Measurements from ENCODE around the gene ZNF784.

DNA sequence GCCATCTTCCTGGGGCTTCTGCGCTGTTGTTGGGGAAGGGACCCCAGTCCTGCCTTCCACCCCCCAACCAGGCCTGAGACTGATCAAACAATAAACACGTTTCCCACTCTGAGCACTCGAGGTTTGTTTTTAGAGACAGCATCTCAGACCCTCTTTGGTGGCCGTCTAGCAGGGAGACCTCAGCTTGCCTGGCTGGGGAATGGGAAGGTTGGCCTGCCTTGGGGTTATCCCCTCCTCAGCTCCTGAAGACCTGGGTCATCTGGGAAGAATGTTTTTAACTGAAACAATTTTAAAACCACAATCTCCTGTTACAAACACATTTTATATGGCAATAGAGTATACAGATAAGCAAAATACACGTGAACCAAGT, 21.1 kb upstream of the ZNF784 start:
- TF ChIP-seq RAD21 (IDR thresholded peaks at IDR 0.05; ENCODE audit: low read depth) (no peak), YY1 (IDR thresholded peaks at IDR 0.05; ENCODE audit: low read depth) (no peak), CREB1 (IDR thresholded peaks at IDR 0.05; ENCODE audit: low read depth) (no peak), TEAD4 (IDR thresholded peaks at IDR 0.05) (no peak), TAF1 (IDR thresholded peaks at IDR 0.05; ENCODE audit: low read depth) (no peak)
- TF ChIP-seq, protein P1, sequence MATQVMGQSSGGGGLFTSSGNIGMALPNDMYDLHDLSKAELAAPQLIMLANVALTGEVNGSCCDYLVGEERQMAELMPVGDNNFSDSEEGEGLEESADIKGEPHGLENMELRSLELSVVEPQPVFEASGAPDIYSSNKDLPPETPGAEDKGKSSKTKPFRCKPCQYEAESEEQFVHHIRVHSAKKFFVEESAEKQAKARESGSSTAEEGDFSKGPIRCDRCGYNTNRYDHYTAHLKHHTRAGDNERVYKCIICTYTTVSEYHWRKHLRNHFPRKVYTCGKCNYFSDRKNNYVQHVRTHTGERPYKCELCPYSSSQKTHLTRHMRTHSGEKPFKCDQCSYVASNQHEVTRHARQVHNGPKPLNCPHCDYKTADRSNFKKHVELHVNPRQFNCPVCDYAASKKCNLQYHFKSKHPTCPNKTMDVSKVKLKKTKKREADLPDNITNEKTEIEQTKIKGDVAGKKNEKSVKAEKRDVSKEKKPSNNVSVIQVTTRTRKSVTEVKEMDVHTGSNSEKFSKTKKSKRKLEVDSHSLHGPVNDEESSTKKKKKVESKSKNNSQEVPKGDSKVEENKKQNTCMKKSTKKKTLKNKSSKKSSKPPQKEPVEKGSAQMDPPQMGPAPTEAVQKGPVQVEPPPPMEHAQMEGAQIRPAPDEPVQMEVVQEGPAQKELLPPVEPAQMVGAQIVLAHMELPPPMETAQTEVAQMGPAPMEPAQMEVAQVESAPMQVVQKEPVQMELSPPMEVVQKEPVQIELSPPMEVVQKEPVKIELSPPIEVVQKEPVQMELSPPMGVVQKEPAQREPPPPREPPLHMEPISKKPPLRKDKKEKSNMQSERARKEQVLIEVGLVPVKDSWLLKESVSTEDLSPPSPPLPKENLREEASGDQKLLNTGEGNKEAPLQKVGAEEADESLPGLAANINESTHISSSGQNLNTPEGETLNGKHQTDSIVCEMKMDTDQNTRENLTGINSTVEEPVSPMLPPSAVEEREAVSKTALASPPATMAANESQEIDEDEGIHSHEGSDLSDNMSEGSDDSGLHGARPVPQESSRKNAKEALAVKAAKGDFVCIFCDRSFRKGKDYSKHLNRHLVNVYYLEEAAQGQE (IDR thresholded peaks at IDR 0.05; ENCODE audit: low read depth) = no peak

Measured in Ishikawa (cell line).